HepG2 (cell line): ENCODE data around the gene UBE2H.

ENCODE experiments used
- EZH2 ChIP-seq: conservative IDR thresholded peaks from 2 replicates; pipeline ENCODE4 v1.6.1; 2012; ENCODE audit warnings: mild to moderate bottlenecking, low read depth, low read length, moderate library complexity
- FIP1L1 ChIP-seq: fragments of 200-400 bp; formaldehyde crosslinking; IDR thresholded peaks from 2 replicates; pipeline ENCODE4 v1.6.1; 2018; ENCODE audit warnings: low read depth, mild to moderate bottlenecking, low read length, moderate library complexity, borderline replicate concordance; ENCODE audit not compliant: insufficient read depth
- HNRNPLL ChIP-seq: fragments of 200-400 bp; formaldehyde crosslinking; IDR thresholded peaks from 2 replicates; pipeline ENCODE4 v1.6.1; 2017; ENCODE audit warnings: mild to moderate bottlenecking, low read depth, low read length; ENCODE audit not compliant: poor library complexity, severe bottlenecking
- MEF2D ChIP-seq: sonication (generic); formaldehyde crosslinking; IDR thresholded peaks from 2 replicates; pipeline ENCODE4 v1.5.1; 2020; ENCODE audit warnings: mild to moderate bottlenecking, missing genetic modification reagents
- NR2F1 ChIP-seq, 2 experiments: fragments of 450-650 bp in 1 of 2; formaldehyde crosslinking in 1 of 2; IDR thresholded peaks; 2 replicates each; pipeline versions ENCODE4 v1.5.0 to v1.6.1; 2016 to 2020; ENCODE audit warnings: mild to moderate bottlenecking in 1 of 2, missing compliant biosample characterization in 1 of 2, missing genetic modification reagents in 1 of 2, moderate library complexity in 1 of 2
- PCBP2 ChIP-seq: fragments of 200-400 bp; formaldehyde crosslinking; optimal IDR thresholded peaks from 2 replicates; pipeline ENCODE3; 2018; ENCODE audit warnings: low read length, low read depth; ENCODE audit not compliant: poor library complexity, severe bottlenecking
- ZNF589 ChIP-seq: sonication (generic); formaldehyde crosslinking; conservative IDR thresholded peaks from 2 replicates; pipeline ENCODE4 v1.8.0; 2022; ENCODE audit warnings: mild to moderate bottlenecking, moderate library complexity, missing genetic modification reagents
- TF ChIP-seq, protein P1 (sequence below): sonication (generic); formaldehyde crosslinking; IDR thresholded peaks from 2 replicates; pipeline ENCODE4 v1.5.0; 2020; ENCODE audit warnings: mild to moderate bottlenecking, missing genetic modification reagents, moderate library complexity
- TF ChIP-seq, protein P2 (sequence below): IDR thresholded peaks from 2 replicates; pipeline ENCODE4 v1.6.1; 2016

DNA sequence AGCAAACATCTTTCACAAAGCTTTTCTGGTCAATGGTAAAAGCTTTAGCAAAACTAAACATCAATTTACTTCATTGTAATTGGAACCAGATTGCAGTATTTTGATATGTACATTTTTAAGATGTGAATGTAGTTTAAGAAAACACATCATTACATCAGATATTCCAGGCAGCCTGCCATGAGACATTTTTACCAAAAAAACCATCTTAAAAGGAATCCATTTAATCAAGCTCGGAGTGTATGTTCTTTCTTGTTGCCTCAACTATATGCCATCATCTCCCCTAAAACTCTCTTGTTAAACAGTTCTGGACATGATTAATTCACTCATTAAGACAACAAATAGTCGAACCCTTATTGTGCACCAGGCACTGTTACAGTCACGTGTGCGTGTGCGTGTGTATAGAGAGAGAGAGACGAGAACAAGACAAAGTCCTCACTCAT, 97.5 kb downstream of the UBE2H start:
- no peak for TF ChIP-seq EZH2
- TF ChIP-seq PCBP2: no peak
- TF ChIP-seq, protein P1, sequence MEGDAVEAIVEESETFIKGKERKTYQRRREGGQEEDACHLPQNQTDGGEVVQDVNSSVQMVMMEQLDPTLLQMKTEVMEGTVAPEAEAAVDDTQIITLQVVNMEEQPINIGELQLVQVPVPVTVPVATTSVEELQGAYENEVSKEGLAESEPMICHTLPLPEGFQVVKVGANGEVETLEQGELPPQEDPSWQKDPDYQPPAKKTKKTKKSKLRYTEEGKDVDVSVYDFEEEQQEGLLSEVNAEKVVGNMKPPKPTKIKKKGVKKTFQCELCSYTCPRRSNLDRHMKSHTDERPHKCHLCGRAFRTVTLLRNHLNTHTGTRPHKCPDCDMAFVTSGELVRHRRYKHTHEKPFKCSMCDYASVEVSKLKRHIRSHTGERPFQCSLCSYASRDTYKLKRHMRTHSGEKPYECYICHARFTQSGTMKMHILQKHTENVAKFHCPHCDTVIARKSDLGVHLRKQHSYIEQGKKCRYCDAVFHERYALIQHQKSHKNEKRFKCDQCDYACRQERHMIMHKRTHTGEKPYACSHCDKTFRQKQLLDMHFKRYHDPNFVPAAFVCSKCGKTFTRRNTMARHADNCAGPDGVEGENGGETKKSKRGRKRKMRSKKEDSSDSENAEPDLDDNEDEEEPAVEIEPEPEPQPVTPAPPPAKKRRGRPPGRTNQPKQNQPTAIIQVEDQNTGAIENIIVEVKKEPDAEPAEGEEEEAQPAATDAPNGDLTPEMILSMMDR (CRISPR knock-in tag): no peak
- TF ChIP-seq ZNF589 (CRISPR knock-in tag): no peak
- TF ChIP-seq NR2F1 (CRISPR knock-in tag; IDR thresholded peaks at IDR 0.05): no peak
- TF ChIP-seq, protein P2, sequence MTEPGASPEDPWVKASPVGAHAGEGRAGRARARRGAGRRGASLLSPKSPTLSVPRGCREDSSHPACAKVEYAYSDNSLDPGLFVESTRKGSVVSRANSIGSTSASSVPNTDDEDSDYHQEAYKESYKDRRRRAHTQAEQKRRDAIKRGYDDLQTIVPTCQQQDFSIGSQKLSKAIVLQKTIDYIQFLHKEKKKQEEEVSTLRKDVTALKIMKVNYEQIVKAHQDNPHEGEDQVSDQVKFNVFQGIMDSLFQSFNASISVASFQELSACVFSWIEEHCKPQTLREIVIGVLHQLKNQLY: no peak
- no peak for TF ChIP-seq MEF2D (CRISPR knock-in tag)
- TF ChIP-seq HNRNPLL: no peak
- TF ChIP-seq FIP1L1: no peak
